ENCODE measurements around the gene NUDT2.
A peak's percentile ranks its signal among the peaks of the same experiment; 100 is the strongest.

NUDT2 gene

DNA sequence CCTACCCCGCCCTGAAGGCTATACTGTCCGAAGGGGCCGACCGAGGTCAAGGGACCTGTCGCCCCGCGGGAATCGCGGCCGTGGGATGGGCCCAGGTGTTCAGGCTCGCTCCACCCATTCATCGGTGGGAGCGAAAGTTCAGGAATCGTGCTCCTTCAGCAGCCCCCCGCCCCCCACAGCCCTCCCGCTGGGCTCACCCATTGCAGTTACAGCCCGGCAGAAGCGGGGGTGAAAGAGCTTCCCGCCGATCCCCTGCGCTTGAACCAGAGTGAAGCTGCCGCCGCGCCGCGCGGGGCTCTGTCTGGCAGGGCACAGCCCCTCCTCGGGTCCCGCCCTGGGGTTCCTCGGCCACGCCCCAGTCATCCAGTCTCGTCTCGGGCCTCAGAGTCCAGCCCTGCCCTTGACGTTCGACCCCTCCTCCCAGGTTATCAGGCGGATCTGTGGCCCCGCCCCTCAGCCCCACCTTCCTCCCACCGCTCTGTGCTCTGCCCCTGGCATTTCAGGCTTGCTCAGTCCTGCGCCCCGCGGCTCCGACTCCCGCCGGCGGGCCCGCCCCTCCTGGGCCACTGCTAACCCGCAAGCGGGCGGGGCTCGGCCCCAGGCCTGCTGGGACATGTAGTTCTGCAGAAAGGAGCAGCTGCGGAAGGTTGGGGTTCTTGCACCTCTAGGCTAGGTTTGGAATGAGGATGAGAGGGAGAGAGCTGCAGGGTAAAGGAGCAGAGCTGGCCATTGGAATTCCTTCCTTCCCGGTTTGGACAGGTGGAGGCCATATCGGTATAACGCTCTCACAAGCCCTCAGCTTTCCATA, 47.4 kb downstream of the NUDT2 start, which contains the start of gene MYORG:
MYORG (minus strand) TSS at position 303 of the 808 bp plus-strand sequence. CDS start 3,955 bp downstream, outside the sequence.
- no peaks in the 10 kb centered on the region for H3K9me3 ChIP-seq (ENCODE audit: low read depth, low read length)
- TF ChIP-seq POLR2AphosphoS5 (IDR thresholded peaks at IDR 0.05; ENCODE audit: borderline replicate concordance, low read depth, low read length) = peak; percentile 63
- no peak for TF ChIP-seq EZH2 (IDR thresholded peaks at IDR 0.05)
- peak; percentile 37 for TF ChIP-seq FOXP2 (optimal IDR thresholded peaks at IDR 0.05; ENCODE audit: control extremely low read depth, extremely low read length, insufficient read depth)
- H3K36me3 ChIP-seq (ENCODE audit: insufficient read depth, low read length) = no peaks in the 10 kb centered on the region
- DNase-seq (ENCODE audit: low read depth, low spot score) = no peak
- H3K4me3 ChIP-seq = peak within 1 kb of the TSS; percentile 86
- H3K9ac ChIP-seq (ENCODE audit: insufficient read length) = peak within 1 kb of the TSS; percentile 40
- no peak within 1 kb of the TSS for H3K27ac ChIP-seq

DNA sequence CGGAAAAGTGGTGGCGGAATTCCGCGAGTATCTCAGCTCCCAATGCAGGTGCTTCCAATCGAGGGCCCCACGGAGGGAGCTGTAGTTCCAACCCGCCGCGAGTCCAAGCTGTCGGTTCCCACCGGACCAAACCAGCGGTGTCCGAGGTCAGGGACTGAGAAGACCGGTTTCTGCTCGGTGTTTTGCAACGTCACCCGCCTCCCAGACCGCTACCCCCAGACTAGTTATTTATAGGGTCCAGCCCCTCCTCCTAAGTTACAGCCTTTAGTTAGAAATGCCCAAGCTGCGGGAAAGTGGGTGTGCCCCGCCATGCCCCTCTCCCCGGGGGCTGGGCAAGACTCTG, 48.0 kb downstream of the NUDT2 start:
- H3K4me3 ChIP-seq = peak overlapping the region; percentile 86
- DNase-seq (ENCODE audit: low read depth, low spot score) = no peak
- no peaks in the 10 kb centered on the region for H3K9me3 ChIP-seq (ENCODE audit: low read depth, low read length)
- H3K36me3 ChIP-seq (ENCODE audit: insufficient read depth, low read length) = no peaks in the 10 kb centered on the region
- TF ChIP-seq POLR2AphosphoS5 (IDR thresholded peaks at IDR 0.05; ENCODE audit: borderline replicate concordance, low read depth, low read length) (no peak), FOXP2 (optimal IDR thresholded peaks at IDR 0.05; ENCODE audit: control extremely low read depth, extremely low read length, insufficient read depth) (no peak)
- H3K9ac ChIP-seq (ENCODE audit: insufficient read length) = no peak overlapping the region
- H3K27ac ChIP-seq = no peak overlapping the region

DNA sequence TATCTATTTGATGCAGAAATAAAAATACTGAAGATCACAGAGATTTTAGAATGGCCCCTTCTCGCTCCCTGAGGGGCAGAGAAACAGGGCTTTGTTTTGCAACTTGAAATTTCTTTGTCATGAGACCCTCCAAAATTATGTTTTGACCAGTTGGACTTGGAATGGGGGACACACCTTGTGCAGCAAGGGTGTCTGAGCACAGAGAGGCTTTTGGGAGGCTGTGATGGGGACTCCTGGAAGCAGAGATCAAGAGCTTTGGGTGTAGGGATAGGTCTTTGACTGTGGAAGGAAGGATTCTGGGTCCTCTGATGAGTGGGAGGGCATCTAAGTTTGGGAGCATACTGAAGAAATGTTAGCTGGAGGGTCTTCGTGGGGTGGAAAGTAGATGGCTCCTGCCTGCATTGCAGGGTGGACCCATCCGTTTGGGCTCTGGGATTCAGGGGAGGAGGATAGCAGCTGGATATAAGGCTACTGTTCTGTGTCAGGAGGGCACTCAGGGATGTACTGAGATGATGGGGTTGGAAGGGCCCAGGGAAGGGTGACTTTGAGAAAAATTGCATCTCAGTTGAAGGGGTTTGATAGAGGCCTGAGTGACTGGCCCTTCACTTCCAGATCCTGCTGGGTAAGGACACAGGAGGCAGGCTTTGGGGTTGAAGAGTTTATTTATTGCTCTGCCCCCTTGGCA, 49.1 kb downstream of the NUDT2 start:
- H3K4me3 ChIP-seq = no peak overlapping the region
- no peak overlapping the region for H3K27ac ChIP-seq
- no peaks in the 10 kb centered on the region for H3K36me3 ChIP-seq (ENCODE audit: insufficient read depth, low read length)
- H3K9me3 ChIP-seq (ENCODE audit: low read depth, low read length) = no peaks in the 10 kb centered on the region
- TF ChIP-seq POLR2AphosphoS5 (IDR thresholded peaks at IDR 0.05; ENCODE audit: borderline replicate concordance, low read depth, low read length) (no peak), EZH2 (IDR thresholded peaks at IDR 0.05) (no peak), FOXP2 (optimal IDR thresholded peaks at IDR 0.05; ENCODE audit: control extremely low read depth, extremely low read length, insufficient read depth) (no peak)
- H3K9ac ChIP-seq (ENCODE audit: insufficient read length) = no peak overlapping the region
- DNase-seq (ENCODE audit: low read depth, low spot score) = no peak

DNA sequence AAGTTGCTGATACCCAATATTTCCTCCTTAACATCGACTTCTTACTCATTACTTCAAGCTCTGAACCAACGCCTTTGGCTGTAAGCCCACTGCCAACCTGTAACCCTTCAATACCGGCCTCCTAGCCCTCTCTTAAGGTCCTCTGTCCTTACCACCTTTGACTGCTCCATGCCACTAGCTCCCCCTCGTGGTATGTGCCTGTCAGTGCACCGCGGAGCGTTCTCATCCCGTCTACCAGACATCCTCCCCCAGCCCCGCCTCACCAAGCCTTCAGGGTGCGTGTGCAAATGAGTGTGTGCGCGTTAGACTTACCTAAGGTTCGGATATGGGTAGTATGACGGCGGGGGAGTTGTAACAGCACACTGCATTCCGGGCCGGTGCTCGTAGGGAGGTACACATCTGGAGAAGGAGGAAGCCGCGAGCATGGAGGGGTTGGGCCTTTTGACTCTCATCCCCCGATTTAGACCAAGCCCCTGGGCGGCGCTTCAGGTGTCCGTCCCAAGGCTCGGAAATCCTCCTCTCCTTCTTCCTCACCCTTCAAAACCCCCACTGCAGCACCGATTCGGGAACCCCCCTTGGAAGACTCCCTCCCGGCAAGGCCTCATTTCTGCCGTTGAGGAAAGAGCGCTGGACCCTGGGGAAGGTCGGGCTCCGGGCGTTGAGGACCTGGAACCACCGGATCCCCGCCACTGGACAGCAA, 50.1 kb downstream of the NUDT2 start:
- DNase-seq (ENCODE audit: low read depth, low spot score) = peak; percentile 56
- no peak overlapping the region for H3K9ac ChIP-seq (ENCODE audit: insufficient read length)
- TF ChIP-seq EZH2 (IDR thresholded peaks at IDR 0.05) (no peak), POLR2AphosphoS5 (IDR thresholded peaks at IDR 0.05; ENCODE audit: borderline replicate concordance, low read depth, low read length) (no peak), FOXP2 (optimal IDR thresholded peaks at IDR 0.05; ENCODE audit: control extremely low read depth, extremely low read length, insufficient read depth) (no peak)
- no peaks in the 10 kb centered on the region for H3K36me3 ChIP-seq (ENCODE audit: insufficient read depth, low read length)
- no peak overlapping the region for H3K27ac ChIP-seq
- H3K4me3 ChIP-seq = peak overlapping the region; percentile 57
- H3K9me3 ChIP-seq (ENCODE audit: low read depth, low read length) = no peaks in the 10 kb centered on the region

- H3K4me3 ChIP-seq = peak overlapping the region; percentile 67
- no peaks in the 10 kb centered on the region for H3K36me3 ChIP-seq (ENCODE audit: insufficient read depth, low read length)
- no peaks in the 10 kb centered on the region for H3K9me3 ChIP-seq (ENCODE audit: low read depth, low read length)
- H3K9ac ChIP-seq (ENCODE audit: insufficient read length) = no peak overlapping the region
- DNase-seq (ENCODE audit: low read depth, low spot score) = no peak
- no peak for TF ChIP-seq FOXP2 (optimal IDR thresholded peaks at IDR 0.05; ENCODE audit: control extremely low read depth, extremely low read length, insufficient read depth)
- TF ChIP-seq EZH2 (IDR thresholded peaks at IDR 0.05) = no peak
- TF ChIP-seq POLR2AphosphoS5 (IDR thresholded peaks at IDR 0.05; ENCODE audit: borderline replicate concordance, low read depth, low read length) = no peak
- H3K27ac ChIP-seq = no peak overlapping the region
Measured at GRCh38 chr9:34380034-34380510, 50.7 kb downstream of the NUDT2 start.

- H3K9me3 ChIP-seq (ENCODE audit: low read depth, low read length) = no peaks in the 10 kb centered on the region
- no peak for DNase-seq (ENCODE audit: low read depth, low spot score)
- H3K4me3 ChIP-seq = peak overlapping the region; percentile 67
- no peaks in the 10 kb centered on the region for H3K36me3 ChIP-seq (ENCODE audit: insufficient read depth, low read length)
- H3K27ac ChIP-seq = no peak overlapping the region
- no peak overlapping the region for H3K9ac ChIP-seq (ENCODE audit: insufficient read length)
- TF ChIP-seq FOXP2 (optimal IDR thresholded peaks at IDR 0.05; ENCODE audit: control extremely low read depth, extremely low read length, insufficient read depth) (no peak), POLR2AphosphoS5 (IDR thresholded peaks at IDR 0.05; ENCODE audit: borderline replicate concordance, low read depth, low read length) (peak; percentile 39; the same call in 1 of the 2 replicates), EZH2 (IDR thresholded peaks at IDR 0.05) (no peak)
Measured at GRCh38 chr9:34380511-34381315, 51.3 kb downstream of the NUDT2 start.

- H3K4me3 ChIP-seq = no peak overlapping the region
- no peak overlapping the region for H3K27ac ChIP-seq
- H3K36me3 ChIP-seq (ENCODE audit: insufficient read depth, low read length) = no peaks in the 10 kb centered on the region
- H3K9me3 ChIP-seq (ENCODE audit: low read depth, low read length) = no peaks in the 10 kb centered on the region
- TF ChIP-seq EZH2 (IDR thresholded peaks at IDR 0.05) (no peak), POLR2AphosphoS5 (IDR thresholded peaks at IDR 0.05; ENCODE audit: borderline replicate concordance, low read depth, low read length) (no peak), FOXP2 (optimal IDR thresholded peaks at IDR 0.05; ENCODE audit: control extremely low read depth, extremely low read length, insufficient read depth) (no peak)
- H3K9ac ChIP-seq (ENCODE audit: insufficient read length) = no peak overlapping the region
- DNase-seq (ENCODE audit: low read depth, low spot score) = no peak
Measured at GRCh38 chr9:34381323-34381722, 52.0 kb downstream of the NUDT2 start.
